Renal cortex interstitium (tissue), 11 donors: Measurements from ENCODE around the gene STAP2. TPM values are rescaled to one million over a fixed set of nuclear protein-coding genes. Genes with fewer than 3 reads are reported as not detected.

Source experiments
- DNase-seq, 11 donors: peaks; one replicate each; pipeline ENCODE4 v3.0.0-alpha.2; 2013; ENCODE audit warnings: low read depth in 9 of 11, low spot score in 4 of 11; ENCODE audit errors: extremely low read depth in 1 of 11
- polyA plus RNA-seq, 3 donors: library from polyadenylated mRNA; unstranded; fragments of 120-200 nt; gene quantifications; one replicate each; pipeline ENCODE4 v1.2.1, GENCODE V29; 2013; ENCODE audit not compliant: insufficient read length in 3 of 3

The STAP2 gene
- polyA plus RNA-seq, 3 donors: 23.8 to 37.6 (median 28.7) TPM

- no peak for DNase-seq
Measured at GRCh38 chr19:4373601-4374497, 35.2 kb upstream of the STAP2 start.

GRCh38 chr19:4373013-4373367 is 34.4 kb upstream of the STAP2 start:
- no peak for DNase-seq

DNA sequence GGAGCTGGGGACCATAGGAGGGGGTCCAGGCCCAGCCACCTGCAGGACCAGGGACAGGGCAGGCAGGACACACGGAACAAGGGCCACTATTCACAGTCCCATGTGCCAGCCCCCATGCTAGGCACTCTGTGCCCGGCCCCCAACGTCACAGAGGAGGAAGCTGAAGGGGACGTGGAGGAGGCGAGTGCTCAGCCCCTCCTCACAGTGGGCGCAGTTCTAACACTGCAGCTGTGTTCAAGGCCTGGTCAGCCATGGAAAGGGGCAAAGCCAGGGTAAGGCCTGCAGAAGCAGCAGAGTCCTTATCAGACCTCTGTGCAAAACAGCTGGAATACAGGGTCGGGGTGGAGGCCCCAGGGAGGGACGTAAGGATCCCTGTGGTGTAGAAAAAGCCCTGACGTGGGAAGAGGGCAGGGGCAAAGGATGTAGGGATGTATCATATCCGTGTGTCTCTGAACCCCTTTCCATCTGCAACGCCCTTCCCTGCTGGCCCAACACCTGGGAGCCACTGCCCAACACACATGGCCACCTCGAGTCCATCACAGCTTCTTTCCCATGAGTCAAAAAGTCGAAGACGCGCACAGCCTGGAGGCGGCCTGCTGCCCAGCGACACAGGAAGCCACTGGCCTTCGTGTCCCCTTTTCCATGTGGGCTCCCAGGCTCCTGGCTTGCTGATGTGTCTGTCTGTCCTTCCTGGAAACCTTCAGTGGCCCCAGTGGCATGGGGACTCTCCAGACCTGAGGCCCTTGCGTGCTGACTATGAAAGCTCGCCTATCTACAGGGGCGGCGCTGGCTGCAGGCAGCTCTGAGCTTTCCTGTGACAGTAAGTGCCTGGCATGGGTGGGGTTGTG is 33.8 kb upstream of the STAP2 start:
- no peak for DNase-seq

- DNase-seq: no peak
Measured at GRCh38 chr19:4371247-4372164, 32.9 kb upstream of the STAP2 start.

GRCh38 chr19:4370418-4371041 is 31.9 kb upstream of the STAP2 start:
- DNase-seq: no peak

GRCh38 chr19:4369888-4370260 is 31.2 kb upstream of the STAP2 start:
- DNase-seq: no peak

GRCh38 chr19:4369109-4369887 is 30.7 kb upstream of the STAP2 start:
- no peak for DNase-seq

GRCh38 chr19:4368128-4368820 is 29.6 kb upstream of the STAP2 start:
- DNase-seq: no peak

- no peak for DNase-seq
Measured at GRCh38 chr19:4367781-4368127, 29.1 kb upstream of the STAP2 start.

DNA sequence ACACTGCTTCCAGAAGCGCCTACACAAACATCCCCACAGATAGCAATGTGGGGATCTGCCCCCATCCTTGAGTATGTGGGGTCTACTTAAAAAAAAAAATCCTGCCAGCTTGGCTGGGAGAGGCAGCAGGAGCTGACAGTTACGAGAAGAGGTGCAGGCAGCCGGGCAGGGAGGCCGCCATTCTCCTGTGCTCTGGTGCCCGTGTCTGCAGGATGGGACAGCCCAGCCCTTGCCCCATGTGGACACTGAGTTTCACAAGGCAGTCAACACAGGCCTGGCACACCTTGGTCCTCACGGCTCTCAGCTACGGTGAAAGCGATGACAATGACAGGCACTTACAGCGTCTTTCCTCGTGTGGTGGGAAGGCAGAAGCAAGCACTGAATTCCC is 28.7 kb upstream of the STAP2 start:
- DNase-seq: no peak

- DNase-seq: no peak
Measured at GRCh38 chr19:4366666-4367335, 28.2 kb upstream of the STAP2 start.

GRCh38 chr19:4365791-4366665 is 27.4 kb upstream of the STAP2 start:
- no peak for DNase-seq

DNA sequence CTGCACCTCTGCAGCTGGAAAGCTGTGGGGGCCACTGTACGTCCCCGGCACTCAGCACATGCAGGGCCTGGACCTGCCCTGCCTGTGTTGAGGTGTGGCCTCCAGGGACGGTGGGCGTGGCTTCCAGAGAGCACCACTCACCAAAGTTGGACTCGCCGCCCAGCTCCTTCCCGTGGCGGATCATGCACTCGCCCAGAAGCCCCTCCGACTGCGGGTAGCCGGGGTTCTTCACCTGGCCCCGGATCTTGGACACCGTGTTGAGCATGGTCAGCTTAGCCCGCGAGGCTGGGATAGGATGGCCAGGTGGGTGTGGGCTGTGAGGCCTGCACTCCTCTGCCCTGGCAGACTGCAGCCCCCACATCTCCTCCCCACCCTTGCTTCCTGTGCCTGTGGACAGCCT is 26.7 kb upstream of the STAP2 start:
- DNase-seq: no peak

GRCh38 chr19:4363571-4364304 is 25.1 kb upstream of the STAP2 start:
- DNase-seq: no peak

DNA sequence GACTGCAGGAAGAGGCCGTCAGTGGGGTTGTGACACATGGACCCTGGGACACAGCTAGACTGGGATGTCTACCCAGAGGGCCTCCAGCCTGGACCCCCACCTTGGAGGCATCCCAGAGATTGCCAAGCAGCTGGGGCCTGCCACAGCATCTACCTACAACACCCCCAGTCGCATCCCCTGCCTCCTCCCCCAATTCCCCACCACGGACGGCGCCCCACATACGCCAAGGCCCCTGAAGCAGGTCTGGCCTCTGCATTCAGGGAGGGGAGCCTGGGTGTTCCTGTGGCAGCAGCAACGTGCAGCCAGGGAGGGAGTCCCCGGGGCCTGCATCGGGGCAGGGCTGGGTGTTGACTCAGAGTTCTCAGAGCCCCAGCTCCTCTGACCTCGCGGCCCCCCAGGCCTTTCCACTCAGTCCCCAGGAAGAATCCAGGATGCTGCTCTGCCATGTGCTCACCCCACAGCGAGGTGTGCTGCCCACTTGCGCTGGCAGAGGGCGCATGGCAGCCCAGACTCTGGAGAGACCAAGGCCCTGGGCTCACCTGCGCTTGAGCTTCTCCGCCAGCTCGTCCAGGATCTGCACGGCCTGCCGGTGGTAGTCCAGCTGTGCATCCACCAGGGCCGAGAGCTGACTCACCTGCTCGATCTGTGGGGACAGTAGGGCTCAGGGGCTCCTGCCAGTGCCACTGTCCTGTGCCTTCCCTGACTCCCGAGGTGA is 24.4 kb upstream of the STAP2 start:
- no peak for DNase-seq
